Measurements from ENCODE around the gene HAPLN3.

GRCh38 chr15:88865498-88866099, 29.7 kb downstream of the HAPLN3 start:
- TF ChIP-seq POLR2AphosphoS5 (IDR thresholded peaks at IDR 0.05; ENCODE audit: low read depth), result no peak
- TF ChIP-seq CTCF (IDR thresholded peaks at IDR 0.05; ENCODE audit: insufficient read depth, low read length), result no peak
- TF ChIP-seq SPI1 (IDR thresholded peaks at IDR 0.05; ENCODE audit: borderline replicate concordance, low read depth), result no peak
